Myocyte (in vitro differentiated cells): ENCODE measurements around the gene SPTBN5. TPM values are rescaled to one million over a fixed set of nuclear protein-coding genes. Genes with fewer than 3 reads are reported as not detected.

Experiments
- DNase-seq: peaks from one replicate; pipeline ENCODE4 v3.0.0-alpha.2; 2012; ENCODE audit warnings: low read depth
- total RNA-seq: library from RNA; depleted of rRNA; stranded (reverse); fragments of >200 nt; gene quantifications from 2 replicates; pipeline ENCODE4 v1.2.3, GENCODE V29; 2014

SPTBN5 gene
- total RNA-seq, 1 donor from 2014 or later: 0.45 TPM

- DNase-seq: peak; percentile 72
These were observed 10.7 kb upstream of the SPTBN5 start for GRCh38 chr15:41904541-41905005.

- no peak for DNase-seq
These were observed 9.9 kb upstream of the SPTBN5 start for GRCh38 chr15:41903782-41904181.

- DNase-seq: no peak
These were observed 7.6 kb upstream of the SPTBN5 start for GRCh38 chr15:41901431-41901830.

- peak; percentile 37 for DNase-seq
These were observed 6.9 kb upstream of the SPTBN5 start for GRCh38 chr15:41900526-41901380.

GRCh38 chr15:41899854-41900442 lies 6.1 kb upstream of the SPTBN5 start:
- DNase-seq: peak; percentile 79

DNA sequence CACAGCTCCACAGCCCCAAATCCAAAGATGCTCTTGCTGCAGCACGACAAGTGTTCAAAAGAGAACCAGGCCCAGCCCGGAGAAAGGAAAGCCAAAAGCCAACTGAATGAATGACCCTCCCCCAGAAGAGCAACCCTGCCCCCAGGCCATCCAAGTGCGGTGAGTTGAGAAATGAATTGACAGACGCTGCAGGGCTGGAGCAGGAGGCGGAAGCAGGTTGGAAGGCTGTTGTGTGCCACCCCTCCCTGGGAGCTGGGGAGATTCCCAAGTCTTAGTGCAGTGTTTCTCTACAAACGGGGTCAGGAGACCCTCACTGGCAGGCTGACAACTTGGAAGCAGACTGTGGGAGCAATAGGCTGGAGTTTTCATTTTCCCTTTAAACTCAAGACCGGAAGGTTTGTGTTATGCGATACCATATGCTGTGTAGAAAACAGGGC lies 3.5 kb upstream of the SPTBN5 start:
- DNase-seq: no peak

DNA sequence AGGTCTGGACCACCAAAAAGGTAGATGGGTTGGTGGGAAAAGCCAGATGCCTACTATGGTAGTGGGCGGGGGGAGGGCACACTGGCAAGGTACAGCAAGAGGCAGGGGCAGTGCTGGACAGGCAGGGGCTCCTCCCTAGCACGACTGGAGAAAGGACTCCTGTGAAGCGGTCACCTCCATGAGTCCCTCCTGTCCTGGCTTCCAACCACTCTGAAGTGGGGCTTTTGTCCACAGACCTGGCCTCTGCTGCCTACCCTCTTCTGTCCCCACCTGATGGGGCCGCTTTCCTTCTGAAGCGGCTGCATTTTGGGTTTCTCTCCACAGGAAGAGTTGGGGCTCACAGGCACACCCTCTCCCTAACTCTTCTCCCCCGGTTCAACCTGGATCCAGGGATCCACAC lies 2.7 kb upstream of the SPTBN5 start:
- DNase-seq: no peak

- DNase-seq: no peak
These were observed 2.1 kb upstream of the SPTBN5 start for GRCh38 chr15:41895957-41896356.

DNA sequence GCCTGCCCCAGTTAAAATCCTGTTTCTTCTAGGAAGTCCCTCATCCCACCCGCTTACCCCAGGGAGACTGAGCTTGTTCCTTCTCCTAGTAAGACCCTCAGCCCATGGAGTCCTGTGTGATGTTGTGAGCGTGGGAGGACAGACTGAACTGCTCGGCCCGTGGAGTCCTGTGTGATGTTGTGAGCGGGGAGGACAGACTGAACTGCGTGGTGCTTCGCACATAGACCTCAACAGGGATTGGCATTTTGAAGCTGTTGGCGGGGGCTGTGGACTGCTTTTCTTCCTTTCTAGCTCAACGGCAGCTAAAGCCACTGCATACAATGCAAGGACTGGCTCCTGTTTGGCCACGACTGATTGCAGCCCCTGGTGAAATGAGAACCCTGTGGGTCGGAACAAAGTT lies 1.6 kb upstream of the SPTBN5 start:
- DNase-seq: no peak

- DNase-seq: peak; percentile 47
These were observed 1.1 kb upstream of the SPTBN5 start for GRCh38 chr15:41894791-41895463.

- no peak for DNase-seq
These were observed 468 bp upstream of the SPTBN5 start for GRCh38 chr15:41894251-41894790.

GRCh38 chr15:41892621-41893421 lies 1.0 kb downstream of the SPTBN5 start:
- DNase-seq: no peak

- peak; percentile 47 for DNase-seq
These were observed 1.9 kb downstream of the SPTBN5 start for GRCh38 chr15:41891946-41892345.

DNA sequence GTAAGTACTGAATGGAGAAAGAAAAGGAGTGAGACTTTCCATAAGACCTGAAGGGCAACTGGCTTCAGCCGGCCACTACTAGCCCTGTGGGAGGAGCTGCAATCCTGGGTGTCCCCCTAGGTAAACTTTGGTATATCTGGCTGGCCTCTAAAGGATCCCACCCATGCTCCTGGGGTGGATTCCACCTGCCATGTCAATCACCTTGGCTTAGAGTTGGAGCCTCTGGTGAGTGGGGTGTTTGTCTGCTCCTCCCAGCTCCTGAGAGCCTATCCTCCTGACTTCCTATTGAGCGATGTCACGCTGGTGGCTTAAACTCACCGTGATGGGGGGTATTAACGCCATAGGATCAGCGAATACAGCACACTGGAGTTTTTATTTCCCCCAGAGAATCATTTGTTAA lies 2.6 kb downstream of the SPTBN5 start:
- no peak for DNase-seq

DNA sequence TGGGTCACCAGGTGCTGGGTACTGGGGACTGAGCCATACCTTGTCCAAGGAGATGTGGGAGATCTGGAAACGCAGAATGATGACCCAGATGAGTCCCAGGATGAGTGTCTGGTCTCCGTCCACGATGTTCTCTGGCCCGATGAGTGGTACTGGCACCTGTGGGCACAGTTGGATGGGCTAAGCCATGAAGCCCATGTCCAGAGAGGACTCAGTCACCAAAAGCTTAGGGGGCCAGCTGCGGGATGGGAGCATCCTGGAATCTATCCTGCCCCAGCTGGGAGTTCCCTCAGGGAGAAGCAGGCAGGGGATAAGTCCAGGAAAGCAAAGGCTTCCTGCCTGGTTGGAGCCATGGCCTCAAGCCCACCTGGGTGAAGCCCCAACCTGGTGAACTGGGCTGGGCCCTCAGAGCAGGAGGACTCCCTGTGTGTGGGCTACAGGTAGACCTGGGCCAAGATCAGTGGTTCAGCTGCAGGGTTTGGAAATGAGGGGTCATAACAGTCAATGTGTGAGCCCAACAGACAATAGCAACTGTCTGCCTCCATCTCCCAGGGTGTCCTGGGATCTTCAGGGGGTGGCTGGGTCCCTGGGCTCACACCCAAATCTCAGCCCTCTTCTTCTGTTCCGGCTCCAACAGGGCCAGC lies 3.7 kb downstream of the SPTBN5 start:
- DNase-seq: no peak

DNA sequence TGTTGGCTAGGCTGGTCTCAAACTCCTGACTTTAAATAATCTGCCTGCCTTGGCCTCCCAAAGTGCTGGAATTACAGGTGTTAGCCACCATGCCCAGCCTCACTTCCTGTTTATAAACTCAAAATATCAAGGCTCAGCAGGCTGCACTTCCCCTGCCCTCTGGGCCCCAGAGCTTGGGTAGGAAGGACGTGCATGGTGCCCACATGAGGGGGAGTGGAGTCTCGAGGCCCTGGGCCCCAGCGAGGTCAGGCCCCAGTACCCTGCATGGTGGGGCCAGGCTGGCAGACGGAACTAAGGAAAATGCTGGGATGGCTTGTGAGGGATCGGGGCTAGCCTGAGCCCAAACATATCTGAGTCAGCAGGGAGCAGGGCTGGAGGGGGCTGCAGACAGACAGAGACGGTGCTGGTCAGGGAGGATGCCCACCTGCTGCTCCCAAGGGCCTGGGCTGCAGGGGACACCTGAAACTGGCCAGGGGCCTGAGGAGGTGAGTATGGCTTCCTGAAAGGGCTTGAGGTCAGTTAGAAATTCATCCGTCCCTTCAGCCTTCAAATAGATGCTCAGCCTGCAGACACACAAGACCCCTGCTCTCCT lies 5.1 kb downstream of the SPTBN5 start:
- no peak for DNase-seq

DNA sequence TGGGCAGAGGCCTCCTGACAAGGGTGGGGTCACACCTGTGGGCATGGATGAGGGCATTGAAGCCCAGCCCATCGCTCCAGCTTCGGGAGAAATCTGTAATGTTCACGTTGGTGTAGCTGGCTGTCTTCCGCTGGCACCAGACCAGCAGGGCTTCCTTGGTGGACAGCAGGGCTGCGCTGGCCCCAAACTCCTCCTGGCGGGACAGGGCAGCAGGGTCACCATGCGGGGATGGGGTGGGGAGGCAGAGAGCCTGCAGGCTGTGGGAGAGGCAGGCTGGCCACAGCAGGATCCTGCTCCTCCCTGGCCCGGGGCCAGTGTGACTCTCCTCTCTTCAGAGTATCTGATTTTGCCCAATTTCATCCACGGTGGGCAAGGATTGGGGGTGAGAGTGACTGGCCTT lies 6.0 kb downstream of the SPTBN5 start:
- DNase-seq: no peak

GRCh38 chr15:41887161-41887560 lies 6.7 kb downstream of the SPTBN5 start:
- no peak for DNase-seq

DNA sequence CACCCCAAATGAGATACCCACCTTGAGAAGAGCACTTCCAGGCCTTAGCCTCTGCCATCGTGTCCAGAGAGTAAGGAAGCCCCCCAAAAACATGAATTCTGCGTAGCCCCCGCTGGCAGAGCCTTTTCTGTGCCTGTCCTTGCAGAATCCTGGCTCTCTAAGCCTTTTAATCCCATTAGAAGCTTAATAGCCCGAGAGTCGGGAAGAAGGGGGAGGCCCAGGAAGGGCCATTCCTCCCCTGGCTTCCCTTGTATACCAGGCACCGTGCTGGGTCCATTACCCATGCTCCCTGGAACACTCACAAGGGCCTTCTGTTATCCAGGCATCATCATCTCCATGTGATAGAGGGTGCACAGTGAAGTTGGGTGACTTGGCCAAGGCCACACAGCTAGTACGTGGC lies 7.1 kb downstream of the SPTBN5 start:
- DNase-seq: no peak

GRCh38 chr15:41885841-41886240 lies 8.0 kb downstream of the SPTBN5 start:
- no peak for DNase-seq
